GM19324 (cell line): ENCODE measurements around the gene ZFAND6.
"Not testable (repeated sequence)": the region's sequence is repeated elsewhere in the genome, so short reads cannot be mapped to it uniquely, and the experiment has no call there.

Experiments
- ATAC-seq: cut with Tn5 transposase; IDR thresholded peaks from one replicate; pipeline ENCODE4 v1.9.1; 2021; ENCODE audit warnings: mild to moderate bottlenecking, moderate library complexity; ENCODE audit not compliant: unreplicated experiment, low FRiP score

Gene ZFAND6

GRCh38 chr15:80045219-80045618, 14.3 kb upstream of the ZFAND6 start:
- ATAC-seq, result not testable (repeated sequence)

- ATAC-seq, result no peak
Measured at GRCh38 chr15:80049046-80049445, 10.4 kb upstream of the ZFAND6 start.

- no peak for ATAC-seq
Measured at GRCh38 chr15:80052597-80053304, 6.7 kb upstream of the ZFAND6 start.

- ATAC-seq, result no peak
Measured at GRCh38 chr15:80055933-80056332, 3.5 kb upstream of the ZFAND6 start.

- ATAC-seq, result no peak
Measured at GRCh38 chr15:80058044-80058443, 1.4 kb upstream of the ZFAND6 start.

DNA sequence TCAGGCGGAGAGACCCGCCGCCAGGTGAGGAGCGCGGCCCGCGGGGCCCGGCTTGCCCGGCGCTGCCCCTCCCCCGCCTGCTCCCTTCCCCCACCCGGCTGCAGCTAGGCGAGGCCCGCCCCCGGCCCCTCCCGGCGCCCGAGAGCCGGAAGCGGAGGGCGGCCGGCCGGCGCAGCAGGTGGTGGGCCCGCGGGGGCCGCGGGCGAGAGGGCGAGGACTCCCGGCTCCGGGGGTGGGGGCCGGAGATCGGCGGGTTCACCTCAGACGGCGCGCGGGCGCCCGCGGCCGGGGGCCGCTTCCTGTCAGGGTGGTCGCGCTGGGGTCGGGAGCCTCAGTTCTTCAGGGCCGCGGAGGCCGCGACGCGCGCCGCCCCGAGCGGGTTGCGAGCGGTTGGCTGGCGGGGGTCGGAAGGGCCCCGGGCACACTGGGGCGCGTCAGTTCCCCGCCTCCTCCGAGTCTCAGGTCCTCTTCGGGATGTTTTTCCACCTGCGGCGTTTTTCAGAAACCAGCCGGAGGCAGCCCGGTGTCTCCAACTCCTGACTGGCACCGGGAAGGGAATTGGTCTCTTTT, 395 bp downstream of the ZFAND6 start:
- peak; percentile 72 for ATAC-seq

- ATAC-seq, result no peak
Measured at GRCh38 chr15:80060356-80061006, 1.0 kb downstream of the ZFAND6 start.

DNA sequence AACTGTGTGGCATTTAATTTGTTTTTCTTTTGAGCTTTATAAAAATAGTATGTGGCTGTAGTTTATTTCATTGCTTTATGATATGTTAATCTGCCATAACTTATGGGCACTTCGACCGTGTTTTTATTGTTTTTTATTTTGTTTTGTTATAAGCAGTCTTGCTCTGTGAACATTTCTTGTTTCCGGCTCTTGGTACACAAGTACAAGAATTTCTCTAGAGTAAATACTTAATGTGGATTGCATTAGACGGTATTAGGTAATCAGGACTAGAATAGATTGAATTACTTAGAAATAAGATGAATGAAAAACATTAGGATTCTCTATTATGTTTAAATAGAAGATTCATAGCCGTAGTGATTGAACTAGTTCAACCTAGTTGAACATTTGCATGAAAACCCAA, 2.1 kb downstream of the ZFAND6 start:
- ATAC-seq, result no peak

GRCh38 chr15:80066912-80067311, 7.4 kb downstream of the ZFAND6 start:
- ATAC-seq, result no peak

GRCh38 chr15:80068578-80068977, 9.1 kb downstream of the ZFAND6 start:
- ATAC-seq, result no peak

DNA sequence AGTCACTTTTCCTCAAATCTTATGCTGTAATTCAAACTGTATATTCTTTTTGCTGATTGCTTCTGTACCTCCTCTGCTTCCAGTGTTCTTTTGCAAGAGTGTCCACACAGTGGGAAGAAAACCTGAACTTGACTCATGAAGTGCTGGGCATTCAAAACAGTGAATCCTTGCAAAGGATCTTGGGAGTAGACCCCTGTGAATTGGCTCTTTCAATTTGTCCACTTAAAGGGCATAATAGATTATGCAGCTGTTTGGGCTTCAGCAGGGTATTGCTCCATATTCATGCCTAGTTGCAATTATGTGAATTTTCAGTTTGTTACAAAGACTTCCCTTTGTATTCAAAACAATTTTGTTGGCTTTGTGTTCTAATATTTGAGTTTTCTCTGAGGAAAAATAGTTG, 11.4 kb downstream of the ZFAND6 start:
- ATAC-seq, result no peak

DNA sequence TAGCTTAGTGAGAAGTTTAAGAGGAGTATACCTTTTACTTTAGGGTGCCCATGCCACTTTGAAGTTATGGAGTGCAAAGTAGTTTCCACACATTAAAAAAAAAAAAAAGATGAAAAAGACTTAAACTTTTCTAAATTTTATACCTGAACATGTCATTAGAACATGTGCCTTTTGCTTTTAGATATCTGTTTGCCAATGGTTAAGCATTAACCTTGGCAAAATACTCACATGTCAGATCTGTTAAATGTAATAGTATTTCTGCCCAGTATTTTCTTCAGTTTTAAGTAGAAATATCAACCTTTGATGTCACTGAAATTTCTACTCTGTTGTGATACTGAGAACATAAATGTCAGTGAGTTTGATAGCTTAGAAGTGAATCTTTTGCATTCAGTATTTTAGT, 12.2 kb downstream of the ZFAND6 start:
- no peak for ATAC-seq

DNA sequence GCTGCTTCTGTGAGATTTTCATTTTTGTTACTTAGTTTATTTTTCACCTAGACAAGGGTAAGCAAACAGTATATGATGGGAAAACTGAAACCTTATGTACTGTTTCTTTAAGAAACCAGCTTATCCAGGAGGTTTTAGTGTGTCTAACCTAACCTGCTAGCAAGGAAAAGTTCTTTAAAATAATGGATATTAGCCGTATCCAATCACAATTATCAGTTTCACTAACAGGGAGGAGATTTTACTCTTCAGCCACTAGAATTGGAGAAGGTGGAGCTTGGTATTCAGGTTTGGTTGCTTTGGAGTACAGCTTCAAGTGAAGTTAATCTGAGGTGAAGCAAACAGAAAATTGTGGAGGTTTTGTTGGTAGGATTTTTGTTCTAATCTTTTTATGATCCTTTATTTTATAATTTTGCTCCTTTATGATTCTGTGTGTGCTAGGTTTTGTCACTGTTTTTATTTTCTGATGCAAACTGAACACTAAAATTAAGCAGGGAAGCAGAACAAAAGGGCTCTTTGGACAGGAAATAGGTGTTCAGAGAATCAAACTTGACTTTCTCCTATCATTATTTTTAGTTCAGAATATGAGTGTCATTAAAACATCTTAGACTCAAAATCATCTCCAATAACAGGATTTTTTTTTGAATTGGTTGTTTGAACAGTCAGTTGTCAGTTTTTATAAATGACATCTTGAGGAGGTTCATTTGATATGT, 13.0 kb downstream of the ZFAND6 start:
- no peak for ATAC-seq

- no peak for ATAC-seq
Measured at GRCh38 chr15:80073197-80073596, 13.7 kb downstream of the ZFAND6 start.

GRCh38 chr15:80076321-80077318, 17.1 kb downstream of the ZFAND6 start:
- ATAC-seq, result no peak

DNA sequence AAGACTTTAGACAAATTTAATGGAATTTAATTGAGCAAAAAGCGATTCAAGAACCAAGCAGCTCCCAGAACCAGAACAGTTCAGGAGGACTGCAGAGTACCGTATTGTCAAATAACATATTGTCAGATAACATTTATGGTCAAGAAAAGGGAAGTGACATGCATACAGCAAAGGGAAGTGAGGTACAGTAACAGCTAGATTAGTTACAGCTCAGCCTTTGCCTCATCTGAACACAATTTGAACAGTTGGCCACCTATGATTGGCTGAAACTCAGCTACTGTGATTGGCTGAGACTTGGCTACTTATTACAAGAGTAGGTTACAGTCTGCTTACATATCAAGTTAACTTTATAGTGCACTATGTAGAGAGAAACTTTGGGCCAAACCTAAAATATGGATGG, 21.9 kb downstream of the ZFAND6 start:
- ATAC-seq, result no peak

GRCh38 chr15:80087104-80087503, 27.6 kb downstream of the ZFAND6 start:
- no peak for ATAC-seq

DNA sequence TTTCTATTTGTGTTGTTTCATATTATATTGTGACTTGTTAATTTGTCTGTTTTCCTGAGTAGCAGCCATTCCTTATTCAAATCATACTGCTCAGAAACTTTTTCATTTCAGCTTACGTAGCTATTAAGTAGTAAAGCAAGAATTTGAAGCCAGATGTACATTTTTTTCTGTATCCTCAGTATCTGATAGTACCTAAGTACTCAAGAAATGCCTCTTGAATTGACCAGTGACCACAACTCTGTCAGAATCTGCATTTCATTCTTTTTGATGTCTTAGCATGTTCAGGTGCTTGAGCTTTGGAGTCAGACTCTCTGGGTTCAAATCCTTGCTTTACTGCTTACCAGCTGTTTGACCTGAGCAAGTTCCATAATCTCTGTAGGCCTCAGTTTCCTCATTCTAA, 30.6 kb downstream of the ZFAND6 start:
- ATAC-seq, result no peak

DNA sequence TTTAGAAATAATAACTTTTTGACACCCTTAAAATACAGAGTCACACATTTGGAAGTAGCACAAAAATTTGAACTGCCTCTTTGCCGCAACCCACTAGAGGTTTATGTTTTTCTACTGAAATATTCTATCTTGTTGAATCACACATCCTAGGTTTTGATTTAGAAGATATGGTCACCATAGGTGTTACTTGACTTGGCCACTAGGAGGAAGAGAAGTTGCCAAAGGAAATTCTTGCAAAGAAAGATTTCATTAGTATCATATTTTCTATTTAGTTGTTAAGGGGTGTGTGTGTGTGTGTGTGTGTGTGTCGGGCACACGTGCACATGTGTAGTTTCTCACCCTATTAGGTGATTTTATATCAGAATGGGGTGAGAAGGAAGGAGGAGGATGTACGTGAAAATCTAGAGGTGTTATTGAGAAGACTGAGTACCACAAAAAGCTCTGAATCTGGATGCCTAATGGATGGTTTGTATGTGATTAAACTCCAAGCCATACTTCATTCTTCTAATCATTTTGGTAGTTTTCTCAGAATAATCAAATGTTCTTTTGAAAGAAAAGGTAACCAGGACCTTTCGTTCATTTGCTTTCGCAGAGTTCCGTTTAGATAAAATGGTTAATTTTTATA, 31.5 kb downstream of the ZFAND6 start:
- ATAC-seq, result no peak
